Measurements from ENCODE around the gene SPSB1.

DNA sequence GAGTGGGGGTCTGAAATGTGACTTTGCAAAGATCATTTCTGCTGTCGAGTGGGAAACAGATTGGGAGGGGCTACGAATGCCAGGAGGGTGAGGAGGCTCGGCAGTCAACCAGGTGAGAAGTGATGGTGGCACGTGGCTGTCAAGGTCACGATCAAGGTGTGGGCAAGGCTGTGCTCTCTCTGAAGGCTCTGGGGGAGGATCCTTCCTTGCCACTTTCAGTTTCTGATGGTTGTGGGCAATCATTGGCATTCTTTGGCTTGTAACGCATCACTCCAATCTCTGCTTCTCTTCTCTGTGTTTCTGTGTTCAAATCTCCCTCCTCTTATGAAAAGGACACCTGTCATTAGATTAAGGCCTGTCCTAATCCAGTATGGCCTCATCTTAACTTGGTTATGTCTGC, 6.1 kb upstream of the SPSB1 start:
- TF ChIP-seq, protein P1, sequence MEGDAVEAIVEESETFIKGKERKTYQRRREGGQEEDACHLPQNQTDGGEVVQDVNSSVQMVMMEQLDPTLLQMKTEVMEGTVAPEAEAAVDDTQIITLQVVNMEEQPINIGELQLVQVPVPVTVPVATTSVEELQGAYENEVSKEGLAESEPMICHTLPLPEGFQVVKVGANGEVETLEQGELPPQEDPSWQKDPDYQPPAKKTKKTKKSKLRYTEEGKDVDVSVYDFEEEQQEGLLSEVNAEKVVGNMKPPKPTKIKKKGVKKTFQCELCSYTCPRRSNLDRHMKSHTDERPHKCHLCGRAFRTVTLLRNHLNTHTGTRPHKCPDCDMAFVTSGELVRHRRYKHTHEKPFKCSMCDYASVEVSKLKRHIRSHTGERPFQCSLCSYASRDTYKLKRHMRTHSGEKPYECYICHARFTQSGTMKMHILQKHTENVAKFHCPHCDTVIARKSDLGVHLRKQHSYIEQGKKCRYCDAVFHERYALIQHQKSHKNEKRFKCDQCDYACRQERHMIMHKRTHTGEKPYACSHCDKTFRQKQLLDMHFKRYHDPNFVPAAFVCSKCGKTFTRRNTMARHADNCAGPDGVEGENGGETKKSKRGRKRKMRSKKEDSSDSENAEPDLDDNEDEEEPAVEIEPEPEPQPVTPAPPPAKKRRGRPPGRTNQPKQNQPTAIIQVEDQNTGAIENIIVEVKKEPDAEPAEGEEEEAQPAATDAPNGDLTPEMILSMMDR (IDR thresholded peaks at IDR 0.05): no peak
- no peak for TF ChIP-seq POLR2A (IDR thresholded peaks at IDR 0.05)

Measured in right lobe of liver (tissue), 4 donors.